ENCODE data around the gene BBOX1. TPM values are rescaled to one million over a fixed set of nuclear protein-coding genes. Genes with fewer than 3 reads are reported as not detected.
A peak's percentile ranks its signal among the peaks of the same experiment; 100 is the strongest.

The BBOX1 gene
- total and polyA plus RNA-seq, 2 of the 8 experiments (the other 6 are each of a cell fraction or from before 2014, with no cell fraction given) = not detected

DNA sequence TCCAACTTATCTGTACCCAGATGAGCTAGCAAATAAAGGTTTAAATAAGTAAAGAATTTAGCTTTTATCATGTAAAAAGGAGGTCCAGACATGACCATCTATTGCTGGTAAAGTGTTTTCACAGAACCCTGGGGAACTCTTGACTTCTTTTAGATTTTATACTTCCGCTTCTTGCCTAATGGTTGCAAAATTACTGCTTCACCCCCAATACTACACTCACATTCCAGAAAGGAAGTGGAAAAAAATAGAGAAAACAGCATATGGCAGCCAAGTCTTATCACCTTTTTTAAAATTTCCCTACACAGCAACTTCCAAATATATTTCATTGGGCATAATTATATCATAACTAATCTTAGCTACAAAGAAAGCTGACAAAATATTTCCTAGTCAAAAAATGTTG, 12.1 kb downstream of the BBOX1 start:
- H4K20me1 ChIP-seq (replicated peaks in 1 of 2; ENCODE audit: control insufficient read depth in 1 of 2, insufficient read depth in 2 of 2, low read length in 2 of 2) = no peaks in the 10 kb centered on the region
- no peak overlapping the region for H3K56ac ChIP-seq (replicated peaks; ENCODE audit: insufficient read length, low read depth, low read length)
- H2AK5ac ChIP-seq (ENCODE audit: low read depth, low read length) = no peak overlapping the region
- H3K36me3 ChIP-seq (ENCODE audit: control insufficient read depth in 2 of 4, insufficient read depth in 4 of 4, low read length in 3 of 4) = no peaks in the 10 kb centered on the region
- TF ChIP-seq HDAC6 (IDR thresholded peaks at IDR 0.05; ENCODE audit: low read depth, low read length) (no peak), PHF8 (conservative IDR thresholded peaks at IDR 0.05; ENCODE audit: low read depth, low read length) (no peak)
- H3K23me2 ChIP-seq (ENCODE audit: low read depth, low read length) = no peaks in the 10 kb centered on the region; the same call in 1 of the 2 replicates
- peak overlapping the region; percentile 24; the same call in 1 of the 2 replicates for H2AFZ ChIP-seq (ENCODE audit: low read length)
- H3K27me3 ChIP-seq (replicated peaks in 1 of 4; ENCODE audit: control insufficient read depth in 3 of 4, extremely low read depth in 1 of 4, insufficient read depth in 3 of 4, low read length in 3 of 4) = no peaks in the 10 kb centered on the region
- no peak overlapping the region for H2BK20ac ChIP-seq (ENCODE audit: low read length)
- no peak overlapping the region for H3K4ac ChIP-seq (replicated peaks; ENCODE audit: insufficient read length, low read depth, low read length)
- CTCF ChIA-PET (ENCODE audit: partially characterized antibody) = no interaction called here
- no peak overlapping the region for H3K4me3 ChIP-seq (ENCODE audit: extremely low read depth in 1 of 4, insufficient read depth in 2 of 4, low read depth in 3 of 4, low read length in 4 of 4)
- no peak overlapping the region for H3K14ac ChIP-seq (ENCODE audit: insufficient read length)
- no peaks in the 10 kb centered on the region for H3K9me3 ChIP-seq (ENCODE audit: insufficient read depth in 2 of 2, low read depth in 1 of 2, low read length in 1 of 2)
- no peak for DNase-seq (ENCODE audit: low read depth in 1 of 2, low spot score in 2 of 2)
- H3K4me2 ChIP-seq (ENCODE audit: insufficient read depth in 1 of 2, low read depth in 2 of 2, low read length in 2 of 2) = no peak overlapping the region
- 83% methylated on average over 1 of the region's 1 CpG; no CpG with 5 or more reads in 1 of the 2 experiments for WGBS, 2 experiments (ENCODE audit: extremely low coverage in 1 of 2, insufficient coverage in 1 of 2, insufficient read length in 1 of 2, insufficient replicate concordance in 2 of 2, low coverage in 1 of 2, low lambda C conversion rate in 2 of 2, missing lambda C conversion rate in 1 of 2)
- no peak overlapping the region for H3K23ac ChIP-seq (ENCODE audit: insufficient read length)
- no peak overlapping the region for H2BK120ac ChIP-seq (replicated peaks; ENCODE audit: low read depth, low read length)
- POLR2A ChIA-PET (ENCODE audit: partially characterized antibody) = no interaction called here
- no peak for FAIRE-seq
- no peak overlapping the region for H4K91ac ChIP-seq (replicated peaks; ENCODE audit: insufficient read length, low read length)
- H2BK5ac ChIP-seq (ENCODE audit: low read depth, low read length) = no peak overlapping the region
- no peak overlapping the region for H2BK15ac ChIP-seq (ENCODE audit: low read length)
- no peak overlapping the region for H4K5ac ChIP-seq (ENCODE audit: insufficient read length, low read depth, low read length)
- H3K79me1 ChIP-seq (ENCODE audit: low read depth, low read length) = no peaks in the 10 kb centered on the region
- no peak overlapping the region for H4K8ac ChIP-seq (ENCODE audit: extremely low read depth, insufficient read depth, low read length)
- no peaks in the 10 kb centered on the region for H3K79me2 ChIP-seq (ENCODE audit: control insufficient read depth in 1 of 2, insufficient read depth in 2 of 2, low read length in 2 of 2)
- H3K4me1 ChIP-seq (replicated peaks in 1 of 4; ENCODE audit: control insufficient read depth in 3 of 4, insufficient read depth in 4 of 4, low read length in 3 of 4) = no peaks in the 10 kb centered on the region
- no peak overlapping the region for H2BK12ac ChIP-seq (ENCODE audit: low read depth, low read length)
- H3K27ac ChIP-seq (ENCODE audit: low read depth, low read length) = no peak overlapping the region
- H3K9ac ChIP-seq (replicated peaks in 1 of 4; ENCODE audit: extremely low read depth in 1 of 4, low read depth in 3 of 4, low read length in 3 of 4) = peak overlapping the region in 1 of 4 experiments; percentile 13; a peak in 1 of 7 replicates
- no peak overlapping the region for H3K18ac ChIP-seq (ENCODE audit: extremely low read depth, low read length)

Measured in H1 (cell line).